ENCODE data around the gene ARHGEF16.

The ARHGEF16 gene

DNA sequence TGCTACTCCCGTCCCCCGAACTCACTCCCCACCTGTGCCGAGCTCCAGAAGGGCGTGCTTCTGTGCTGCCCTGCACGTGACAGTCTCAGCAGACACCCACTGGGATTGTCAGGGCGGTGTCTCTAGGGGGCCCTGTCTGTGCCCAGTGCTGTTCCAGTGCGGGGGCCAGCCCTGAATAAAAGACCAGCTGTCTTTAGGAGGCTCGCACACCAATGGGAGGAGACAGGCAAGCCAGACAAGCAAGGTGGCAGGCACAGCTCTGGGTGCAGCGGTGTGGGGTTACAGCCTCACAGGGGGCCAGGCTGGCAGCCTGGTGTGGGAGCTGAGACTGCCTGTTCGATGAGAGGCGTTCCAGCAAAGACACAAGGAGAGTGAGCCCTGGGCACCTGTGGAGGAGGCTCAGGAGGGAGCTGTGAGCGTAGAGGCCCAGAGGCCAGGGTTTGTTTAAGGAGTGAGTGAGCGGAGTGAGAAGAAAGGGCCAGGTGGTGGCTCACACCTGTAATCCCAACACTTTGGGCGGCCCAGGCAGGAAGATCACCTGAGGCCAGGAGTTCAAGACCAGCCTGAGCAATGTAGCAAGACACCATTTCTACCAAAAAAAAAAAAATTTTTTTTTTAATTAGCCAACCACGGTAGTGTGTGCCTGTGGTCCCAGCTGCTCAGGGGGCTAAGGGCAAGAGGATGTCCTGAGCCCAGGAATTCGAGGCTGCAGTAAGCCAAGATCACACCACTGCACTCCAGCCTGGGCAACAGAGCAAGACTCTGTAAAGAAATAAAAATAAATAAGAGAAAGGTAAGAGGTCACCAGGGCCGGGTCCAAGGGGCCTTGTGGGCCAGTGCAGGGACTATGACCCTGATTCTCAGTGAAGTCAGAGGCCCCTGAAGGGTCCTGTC is 48.2 kb upstream of the ARHGEF16 start:
- TF ChIP-seq, protein P1, sequence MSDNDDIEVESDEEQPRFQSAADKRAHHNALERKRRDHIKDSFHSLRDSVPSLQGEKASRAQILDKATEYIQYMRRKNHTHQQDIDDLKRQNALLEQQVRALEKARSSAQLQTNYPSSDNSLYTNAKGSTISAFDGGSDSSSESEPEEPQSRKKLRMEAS (IDR thresholded peaks at IDR 0.05), result no peak
- TF ChIP-seq, protein P2, sequence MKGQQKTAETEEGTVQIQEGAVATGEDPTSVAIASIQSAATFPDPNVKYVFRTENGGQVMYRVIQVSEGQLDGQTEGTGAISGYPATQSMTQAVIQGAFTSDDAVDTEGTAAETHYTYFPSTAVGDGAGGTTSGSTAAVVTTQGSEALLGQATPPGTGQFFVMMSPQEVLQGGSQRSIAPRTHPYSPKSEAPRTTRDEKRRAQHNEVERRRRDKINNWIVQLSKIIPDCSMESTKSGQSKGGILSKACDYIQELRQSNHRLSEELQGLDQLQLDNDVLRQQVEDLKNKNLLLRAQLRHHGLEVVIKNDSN (IDR thresholded peaks at IDR 0.05), result peak; percentile 40; the same call in 1 of the 2 replicates

DNA sequence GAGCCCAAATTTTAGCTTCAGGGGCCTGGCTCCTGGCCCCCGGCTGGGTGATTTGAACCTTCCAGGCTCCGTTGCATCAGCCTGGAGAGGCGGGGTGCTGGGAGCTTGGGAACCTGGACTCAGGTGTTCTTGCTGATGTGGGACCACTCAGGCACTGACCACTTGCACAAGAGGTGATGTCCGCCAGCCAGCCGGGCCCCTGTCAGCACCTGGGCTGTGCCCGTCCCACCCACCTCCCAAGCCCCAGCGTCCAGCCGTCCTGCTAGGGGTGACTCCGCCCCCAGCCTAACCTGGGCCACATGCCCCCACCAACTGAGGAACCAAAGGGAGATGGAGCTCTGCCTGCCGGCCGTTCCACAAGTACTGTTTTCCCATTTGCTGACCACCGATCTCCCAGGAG is 47.4 kb upstream of the ARHGEF16 start:
- TF ChIP-seq CREB1 (IDR thresholded peaks at IDR 0.05; ENCODE audit: low read depth) (no peak), TAF1 (IDR thresholded peaks at IDR 0.05; ENCODE audit: low read depth) (no peak), EP300 (IDR thresholded peaks at IDR 0.05; ENCODE audit: borderline replicate concordance) (no peak)

DNA sequence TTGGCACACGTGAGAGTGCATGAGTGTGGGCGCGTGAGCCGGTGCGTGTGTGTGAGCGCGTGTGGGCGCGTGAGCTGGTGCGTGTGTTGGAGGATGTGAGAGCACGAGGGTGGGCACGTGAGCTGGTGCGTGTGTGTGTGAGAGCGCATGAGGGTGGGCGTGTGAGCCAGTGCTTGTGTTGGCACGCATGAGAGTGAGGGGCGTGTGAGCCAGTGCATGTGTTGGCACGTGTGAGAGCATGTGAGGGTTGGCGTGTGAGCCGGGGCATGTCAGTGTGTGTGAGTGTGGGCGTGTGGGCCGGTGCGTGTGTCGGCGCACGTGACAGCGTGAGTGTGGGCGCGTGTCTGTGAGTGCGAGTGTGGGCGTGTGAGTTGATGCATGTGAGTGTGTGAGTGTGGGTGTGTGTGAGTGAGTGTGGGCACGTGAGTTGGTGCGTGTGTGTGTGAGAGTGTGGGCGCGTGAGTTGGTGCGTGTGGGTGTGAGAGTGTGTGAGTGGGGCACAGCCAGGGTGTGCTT is 45.7 kb upstream of the ARHGEF16 start:
- TF ChIP-seq EP300 (IDR thresholded peaks at IDR 0.05; ENCODE audit: borderline replicate concordance), result no peak
- no peak for TF ChIP-seq YY1 (IDR thresholded peaks at IDR 0.05; ENCODE audit: low read depth)
- TF ChIP-seq FOXM1 (IDR thresholded peaks at IDR 0.05; ENCODE audit: borderline replicate concordance, low read depth), result no peak
- TF ChIP-seq TEAD4 (IDR thresholded peaks at IDR 0.05), result no peak
- TF ChIP-seq TCF12 (IDR thresholded peaks at IDR 0.05; ENCODE audit: low read depth), result no peak
- TF ChIP-seq, protein P2 (IDR thresholded peaks at IDR 0.05), result no peak
- TF ChIP-seq TAF1 (IDR thresholded peaks at IDR 0.05; ENCODE audit: low read depth), result no peak
- TF ChIP-seq NFIC (IDR thresholded peaks at IDR 0.05), result no peak
- TF ChIP-seq CREB1 (IDR thresholded peaks at IDR 0.05; ENCODE audit: low read depth), result no peak
- TF ChIP-seq, protein P1 (IDR thresholded peaks at IDR 0.05), result no peak
- TF ChIP-seq ZBTB7A (IDR thresholded peaks at IDR 0.05; ENCODE audit: low read depth), result no peak
- no peak for TF ChIP-seq EGR1 (IDR thresholded peaks at IDR 0.05)
- no peak for TF ChIP-seq CEBPB (IDR thresholded peaks at IDR 0.05)
- no peak for TF ChIP-seq RAD21 (IDR thresholded peaks at IDR 0.05; ENCODE audit: low read depth)
- TF ChIP-seq, protein P3, sequence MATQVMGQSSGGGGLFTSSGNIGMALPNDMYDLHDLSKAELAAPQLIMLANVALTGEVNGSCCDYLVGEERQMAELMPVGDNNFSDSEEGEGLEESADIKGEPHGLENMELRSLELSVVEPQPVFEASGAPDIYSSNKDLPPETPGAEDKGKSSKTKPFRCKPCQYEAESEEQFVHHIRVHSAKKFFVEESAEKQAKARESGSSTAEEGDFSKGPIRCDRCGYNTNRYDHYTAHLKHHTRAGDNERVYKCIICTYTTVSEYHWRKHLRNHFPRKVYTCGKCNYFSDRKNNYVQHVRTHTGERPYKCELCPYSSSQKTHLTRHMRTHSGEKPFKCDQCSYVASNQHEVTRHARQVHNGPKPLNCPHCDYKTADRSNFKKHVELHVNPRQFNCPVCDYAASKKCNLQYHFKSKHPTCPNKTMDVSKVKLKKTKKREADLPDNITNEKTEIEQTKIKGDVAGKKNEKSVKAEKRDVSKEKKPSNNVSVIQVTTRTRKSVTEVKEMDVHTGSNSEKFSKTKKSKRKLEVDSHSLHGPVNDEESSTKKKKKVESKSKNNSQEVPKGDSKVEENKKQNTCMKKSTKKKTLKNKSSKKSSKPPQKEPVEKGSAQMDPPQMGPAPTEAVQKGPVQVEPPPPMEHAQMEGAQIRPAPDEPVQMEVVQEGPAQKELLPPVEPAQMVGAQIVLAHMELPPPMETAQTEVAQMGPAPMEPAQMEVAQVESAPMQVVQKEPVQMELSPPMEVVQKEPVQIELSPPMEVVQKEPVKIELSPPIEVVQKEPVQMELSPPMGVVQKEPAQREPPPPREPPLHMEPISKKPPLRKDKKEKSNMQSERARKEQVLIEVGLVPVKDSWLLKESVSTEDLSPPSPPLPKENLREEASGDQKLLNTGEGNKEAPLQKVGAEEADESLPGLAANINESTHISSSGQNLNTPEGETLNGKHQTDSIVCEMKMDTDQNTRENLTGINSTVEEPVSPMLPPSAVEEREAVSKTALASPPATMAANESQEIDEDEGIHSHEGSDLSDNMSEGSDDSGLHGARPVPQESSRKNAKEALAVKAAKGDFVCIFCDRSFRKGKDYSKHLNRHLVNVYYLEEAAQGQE (IDR thresholded peaks at IDR 0.05; ENCODE audit: low read depth), result no peak

DNA sequence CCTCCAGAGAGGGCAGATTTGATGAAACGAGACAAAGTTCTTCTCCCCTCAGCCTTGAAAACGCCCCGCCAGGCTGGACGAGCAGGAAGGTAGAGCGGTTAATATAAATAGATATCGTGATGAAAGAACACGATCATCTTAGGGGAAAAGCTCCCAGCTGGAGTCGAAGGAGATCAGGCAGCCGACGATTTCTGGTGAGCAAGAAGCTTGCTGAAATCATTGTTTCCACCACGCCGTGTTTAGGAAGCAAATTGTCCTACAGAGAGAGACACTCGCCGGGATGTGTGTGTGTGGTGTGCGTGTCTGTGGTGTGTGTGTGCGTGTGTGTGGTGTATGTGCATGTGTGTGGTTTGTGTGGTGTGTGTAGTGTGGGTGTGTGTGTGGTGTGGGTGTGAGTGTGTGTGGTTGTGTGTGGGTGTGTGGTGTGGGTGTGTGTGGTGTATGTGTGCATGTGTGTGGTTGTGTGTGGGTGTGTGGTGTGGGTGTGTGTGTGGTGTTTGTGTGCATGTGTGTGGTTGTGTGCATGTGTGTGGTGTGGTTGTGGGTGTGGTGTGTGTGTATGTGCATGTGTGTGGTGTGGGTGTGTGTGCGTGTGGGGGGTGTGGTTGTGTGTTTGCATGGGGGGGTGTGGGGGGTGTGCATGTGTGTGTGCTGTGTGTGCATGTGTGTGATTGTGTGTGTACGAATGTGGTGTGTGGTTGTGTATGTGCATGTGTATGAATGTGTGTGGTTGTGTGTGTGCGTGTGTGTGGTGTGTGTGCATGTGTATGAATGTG is 44.9 kb upstream of the ARHGEF16 start:
- TF ChIP-seq TAF1 (IDR thresholded peaks at IDR 0.05; ENCODE audit: low read depth) (no peak), ZBTB7A (IDR thresholded peaks at IDR 0.05; ENCODE audit: low read depth) (no peak), CREB1 (IDR thresholded peaks at IDR 0.05; ENCODE audit: low read depth) (no peak), EP300 (IDR thresholded peaks at IDR 0.05; ENCODE audit: borderline replicate concordance) (no peak), RAD21 (IDR thresholded peaks at IDR 0.05; ENCODE audit: low read depth) (no peak), YY1 (IDR thresholded peaks at IDR 0.05; ENCODE audit: low read depth) (no peak), NFIC (IDR thresholded peaks at IDR 0.05) (no peak)
- TF ChIP-seq, protein P2 (IDR thresholded peaks at IDR 0.05), result no peak

DNA sequence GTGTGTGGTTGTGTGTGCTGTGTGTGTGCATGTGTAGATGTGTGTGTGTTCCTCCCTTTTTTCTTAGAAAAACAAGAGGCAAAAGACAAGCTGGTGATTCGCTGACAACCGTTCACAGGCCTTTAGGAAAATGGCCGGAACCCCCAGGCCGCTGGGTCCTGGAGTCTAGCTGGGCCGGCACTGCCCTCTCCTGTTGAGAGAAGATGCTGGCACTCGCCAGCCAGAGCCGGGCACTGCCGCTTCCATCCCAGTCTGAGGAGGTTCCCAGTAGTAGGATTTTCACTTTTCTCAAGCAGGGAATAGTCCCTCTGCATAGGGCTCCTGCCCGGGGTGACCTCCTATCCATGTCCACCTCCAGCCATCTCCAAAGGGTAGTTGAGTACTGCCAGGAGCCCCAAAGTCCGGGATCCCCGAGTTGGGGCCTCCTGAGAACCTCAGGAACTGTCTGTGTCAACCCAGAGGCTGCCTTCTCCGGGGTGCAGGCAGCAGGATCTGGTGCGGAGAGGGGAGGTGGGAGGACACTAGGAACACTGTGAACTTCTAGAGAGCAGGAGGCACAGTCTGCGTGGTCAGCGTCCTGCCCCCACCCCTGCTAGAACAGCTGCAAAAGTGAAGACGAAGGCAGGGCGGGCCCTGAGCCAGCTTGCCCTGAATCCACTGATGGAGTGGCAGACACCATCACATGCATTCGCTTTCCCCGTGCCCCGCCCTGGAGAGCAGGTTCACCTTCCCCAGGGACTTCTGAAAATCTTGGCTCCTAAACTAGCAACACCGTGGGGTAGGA is 44.1 kb upstream of the ARHGEF16 start:
- TF ChIP-seq RAD21 (IDR thresholded peaks at IDR 0.05; ENCODE audit: low read depth) (peak; percentile 70), TCF12 (IDR thresholded peaks at IDR 0.05; ENCODE audit: low read depth) (no peak), TAF1 (IDR thresholded peaks at IDR 0.05; ENCODE audit: low read depth) (no peak), EGR1 (IDR thresholded peaks at IDR 0.05) (no peak), TEAD4 (IDR thresholded peaks at IDR 0.05) (no peak), YY1 (IDR thresholded peaks at IDR 0.05; ENCODE audit: low read depth) (0 out of 2 replicates have a peak, but pooled peaks have one; percentile 32), NFIC (IDR thresholded peaks at IDR 0.05) (no peak), EP300 (IDR thresholded peaks at IDR 0.05; ENCODE audit: borderline replicate concordance) (no peak), FOXM1 (IDR thresholded peaks at IDR 0.05; ENCODE audit: borderline replicate concordance, low read depth) (no peak)
- TF ChIP-seq, protein P2 (IDR thresholded peaks at IDR 0.05), result no peak

Data from Ishikawa (cell line).